ENCODE results near the gene KDM4E.

- TF ChIP-seq EZH2phosphoT487 (IDR thresholded peaks at IDR 0.05; ENCODE audit: insufficient read depth, low read depth): no peak
- TF ChIP-seq EZH2 (IDR thresholded peaks at IDR 0.05; ENCODE audit: insufficient read depth, poor library complexity, severe bottlenecking): no peak
Observed at GRCh38 chr11:95016139-95016538, 8.9 kb upstream of the KDM4E start.
